ENCODE data around the gene MEGF6. TPM values are rescaled to one million over a fixed set of nuclear protein-coding genes. Genes with fewer than 3 reads are reported as not detected.

MEGF6 gene
- total and polyA plus RNA-seq, 2 of the 8 experiments (the other 6 are each of a cell fraction or from before 2014, with no cell fraction given) = 4.1 to 14.8 TPM

DNA sequence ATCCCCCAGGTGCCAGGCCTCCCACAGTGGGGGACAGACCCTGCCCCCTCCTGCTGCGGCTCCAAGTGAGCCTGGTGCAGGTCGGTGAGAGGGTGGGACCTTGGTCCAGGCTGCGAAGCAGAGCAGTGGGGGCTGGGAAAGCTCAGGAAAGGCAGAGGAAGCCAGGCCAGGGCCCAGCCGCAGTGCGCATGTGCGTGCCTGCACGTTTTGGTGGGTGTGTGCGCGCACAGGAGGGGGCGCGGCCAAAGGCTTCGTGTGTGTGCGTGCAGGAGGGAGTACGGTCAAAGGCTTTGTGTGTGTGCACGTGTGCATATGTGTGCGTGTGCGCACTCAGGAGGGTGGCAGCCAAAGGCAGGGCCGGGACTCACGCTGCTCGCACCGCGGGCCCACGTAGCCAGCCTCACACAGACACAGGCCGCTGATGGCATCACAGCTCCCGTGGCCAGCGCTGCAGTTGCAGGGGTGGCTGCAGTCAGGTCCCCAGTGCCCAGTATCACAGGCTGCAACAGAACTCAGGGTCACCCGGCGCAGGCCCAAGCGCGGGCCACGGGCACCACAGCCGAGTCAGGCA, 111.0 kb downstream of the MEGF6 start:
- Histone ChIP-seq H3K36me3 (ENCODE audit: control insufficient read depth in 2 of 4, insufficient read depth in 4 of 4, low read length in 3 of 4) (no peaks in the 10 kb centered on the region; a peak in 2 of 8 replicates), H2BK120ac (replicated peaks; ENCODE audit: low read depth, low read length) (no peak overlapping the region), H3K27me3 (replicated peaks in 1 of 4; ENCODE audit: control insufficient read depth in 3 of 4, extremely low read depth in 1 of 4, insufficient read depth in 3 of 4, low read length in 3 of 4) (no peaks in the 10 kb centered on the region)
- TF ChIP-seq TCF12 (IDR thresholded peaks at IDR 0.05; ENCODE audit: low read depth, low read length) (no peak), SP2 (IDR thresholded peaks at IDR 0.05; ENCODE audit: low read length) (no peak), SRF (IDR thresholded peaks at IDR 0.05; ENCODE audit: low read depth, low read length) (no peak), SIX5 (IDR thresholded peaks at IDR 0.05; ENCODE audit: low read depth, low read length) (no peak), BACH1 (IDR thresholded peaks at IDR 0.05; ENCODE audit: low read length) (no peak), NRF1 (IDR thresholded peaks at IDR 0.05; ENCODE audit: low read depth, low read length) (no peak), YY1 (IDR thresholded peaks at IDR 0.05; ENCODE audit: low read depth, low read length) (no peak), JUN (IDR thresholded peaks at IDR 0.05; ENCODE audit: low read depth, low read length) (no peak), BRCA1 (IDR thresholded peaks at IDR 0.05; ENCODE audit: low read depth, low read length) (no peak), MAFK (IDR thresholded peaks at IDR 0.05; ENCODE audit: low read depth, low read length) (no peak), TAF7 (optimal IDR thresholded peaks at IDR 0.05; ENCODE audit: borderline replicate concordance, low read depth, low read length) (no peak)
- TF ChIP-seq, protein P1, sequence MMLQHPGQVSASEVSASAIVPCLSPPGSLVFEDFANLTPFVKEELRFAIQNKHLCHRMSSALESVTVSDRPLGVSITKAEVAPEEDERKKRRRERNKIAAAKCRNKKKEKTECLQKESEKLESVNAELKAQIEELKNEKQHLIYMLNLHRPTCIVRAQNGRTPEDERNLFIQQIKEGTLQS (IDR thresholded peaks at IDR 0.05; ENCODE audit: insufficient read depth, low read depth, low read length) = no peak
- TF ChIP-seq, protein P2, sequence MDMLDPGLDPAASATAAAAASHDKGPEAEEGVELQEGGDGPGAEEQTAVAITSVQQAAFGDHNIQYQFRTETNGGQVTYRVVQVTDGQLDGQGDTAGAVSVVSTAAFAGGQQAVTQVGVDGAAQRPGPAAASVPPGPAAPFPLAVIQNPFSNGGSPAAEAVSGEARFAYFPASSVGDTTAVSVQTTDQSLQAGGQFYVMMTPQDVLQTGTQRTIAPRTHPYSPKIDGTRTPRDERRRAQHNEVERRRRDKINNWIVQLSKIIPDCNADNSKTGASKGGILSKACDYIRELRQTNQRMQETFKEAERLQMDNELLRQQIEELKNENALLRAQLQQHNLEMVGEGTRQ (IDR thresholded peaks at IDR 0.05; ENCODE audit: low read length) = no peak

More for the DNA sequence above, 111.0 kb downstream of the MEGF6 start:
- ChIA-PET CTCF (ENCODE audit: partially characterized antibody) (interaction anchor here (1.1 to 2.8 kb wide), 6 partner anchors 10 to 123 kb away, joined by 3 to 9 read pairs (median 3); no protein-coding TSS in a partner anchor), POLR2A (ENCODE audit: partially characterized antibody) (interaction anchor here (1.2 kb wide), 1 partner anchor 8 kb away, joined by 3 read pairs; no protein-coding TSS in a partner anchor)
- Histone ChIP-seq H3K14ac (ENCODE audit: insufficient read length) (no peak overlapping the region), H3K79me1 (ENCODE audit: low read depth, low read length) (no peaks in the 10 kb centered on the region; the same call in 1 of the 2 replicates), H2BK20ac (ENCODE audit: low read length) (no peak overlapping the region), H3K18ac (ENCODE audit: extremely low read depth, low read length) (no peak overlapping the region), H4K91ac (replicated peaks; ENCODE audit: insufficient read length, low read length) (no peak overlapping the region), H4K8ac (ENCODE audit: extremely low read depth, insufficient read depth, low read length) (no peak overlapping the region; the same call in 1 of the 2 replicates), H4K5ac (ENCODE audit: insufficient read length, low read depth, low read length) (no peak overlapping the region), H2AK5ac (ENCODE audit: low read depth, low read length) (no peak overlapping the region), H2AFZ (ENCODE audit: low read length) (no peak overlapping the region), H2BK12ac (ENCODE audit: low read depth, low read length) (no peak overlapping the region), H3K23me2 (ENCODE audit: low read depth, low read length) (no peaks in the 10 kb centered on the region), H4K20me1 (replicated peaks in 1 of 2; ENCODE audit: control insufficient read depth in 1 of 2, insufficient read depth in 2 of 2, low read length in 2 of 2) (peaks cover 2 to 19% of the 10 kb centered on the region in 2 experiments), H3K9me3 (ENCODE audit: insufficient read depth in 2 of 2, low read depth in 1 of 2, low read length in 1 of 2) (no peaks in the 10 kb centered on the region), H3K4me2 (ENCODE audit: insufficient read depth in 1 of 2, low read depth in 2 of 2, low read length in 2 of 2) (no peak overlapping the region), H2BK5ac (ENCODE audit: low read depth, low read length) (no peak overlapping the region), H3K4me1 (replicated peaks in 1 of 4; ENCODE audit: control insufficient read depth in 3 of 4, insufficient read depth in 4 of 4, low read length in 3 of 4) (peaks cover 0 to 4% (median 0%) of the 10 kb centered on the region in 4 experiments; a peak in 1 of 7 replicates), H2BK15ac (ENCODE audit: low read length) (no peak overlapping the region), H3K4ac (replicated peaks; ENCODE audit: insufficient read length, low read depth, low read length) (no peak overlapping the region), H3K23ac (ENCODE audit: insufficient read length) (no peak overlapping the region), H3K9ac (replicated peaks in 1 of 4; ENCODE audit: extremely low read depth in 1 of 4, low read depth in 3 of 4, low read length in 3 of 4) (no peak overlapping the region), H3K4me3 (ENCODE audit: extremely low read depth in 1 of 4, insufficient read depth in 2 of 4, low read depth in 3 of 4, low read length in 4 of 4) (no peak overlapping the region), H3K79me2 (ENCODE audit: control insufficient read depth in 1 of 2, insufficient read depth in 2 of 2, low read length in 2 of 2) (no peaks in the 10 kb centered on the region), H3K56ac (replicated peaks; ENCODE audit: insufficient read length, low read depth, low read length) (no peak overlapping the region), H3K27ac (ENCODE audit: low read depth, low read length) (no peak overlapping the region)
- DNase-seq (ENCODE audit: low read depth in 1 of 2, low spot score in 2 of 2) (no peak), FAIRE-seq (no peak)
- WGBS, 2 experiments (ENCODE audit: extremely low coverage in 1 of 2, insufficient coverage in 1 of 2, insufficient read length in 1 of 2, insufficient replicate concordance in 2 of 2, low coverage in 1 of 2, low lambda C conversion rate in 2 of 2, missing lambda C conversion rate in 1 of 2) = 92% methylated on average over 22 of the region's 32 CpGs; no CpG with 5 or more reads in 1 of the 2 experiments

Data from H1 (cell line).